HepG2 (cell line): ENCODE data around the gene TSKU. TPM values are rescaled to one million over a fixed set of nuclear protein-coding genes. Genes with fewer than 3 reads are reported as not detected.

Experiments
- ATM ChIP-seq: fragments of 450-650 bp; IDR thresholded peaks from 2 replicates; pipeline ENCODE4 v1.7.1; 2017; ENCODE audit warnings: mild to moderate bottlenecking, borderline replicate concordance
- CREB1 ChIP-seq, 2 experiments: fragments of 450-650 bp in 1 of 2; IDR thresholded peaks; 2 replicates each; pipeline ENCODE4 v1.6.1; 2016 to 2017; ENCODE audit warnings: control low read depth in 1 of 2, mild to moderate bottlenecking in 1 of 2, missing compliant biosample characterization in 1 of 2, missing genetic modification characterization in 1 of 2
- DNMT3B ChIP-seq: conservative IDR thresholded peaks from 2 replicates; pipeline ENCODE4 v1.6.1; 2016; ENCODE audit warnings: missing biosample characterization, control low read depth
- DR1 ChIP-seq: sonication (generic); formaldehyde crosslinking; IDR thresholded peaks from 2 replicates; pipeline ENCODE4 v1.8.0; 2021; ENCODE audit warnings: mild to moderate bottlenecking, missing genetic modification reagents, inconsistent platforms
- HNF1A ChIP-seq, 2 experiments: sonication (generic) in 1 of 2; formaldehyde crosslinking in 1 of 2; IDR thresholded peaks; 2 replicates each; pipeline versions ENCODE4 v1.4.0 to v1.6.1; 2016 to 2020; ENCODE audit warnings: borderline replicate concordance in 1 of 2, low read depth in 1 of 2, mild to moderate bottlenecking in 1 of 2, missing genetic modification reagents in 1 of 2
- HNRNPK ChIP-seq: fragments of 200-400 bp; formaldehyde crosslinking; IDR thresholded peaks from 2 replicates; pipeline ENCODE4 v1.6.1; 2018; ENCODE audit warnings: low read length, low read depth, moderate library complexity, mild to moderate bottlenecking; ENCODE audit not compliant: poor library complexity, severe bottlenecking
- HOXD1 ChIP-seq: sonication (generic); formaldehyde crosslinking; IDR thresholded peaks from 2 replicates; pipeline ENCODE4 v1.5.0; 2020; ENCODE audit warnings: missing genetic modification reagents
- MEIS1 ChIP-seq: sonication (generic); formaldehyde crosslinking; IDR thresholded peaks from 2 replicates; pipeline ENCODE4 v1.9.0; 2021; ENCODE audit warnings: mild to moderate bottlenecking, missing genetic modification reagents, moderate library complexity, borderline replicate concordance
- MYC ChIP-seq: sonication (generic); formaldehyde crosslinking; IDR thresholded peaks from 2 replicates; pipeline ENCODE4 v1.9.0; 2021; ENCODE audit warnings: missing genetic modification reagents, borderline replicate concordance
- SKI ChIP-seq: fragments of 450-650 bp; IDR thresholded peaks from one replicate; pipeline ENCODE4 v1.6.1; 2018; ENCODE audit warnings: mild to moderate bottlenecking; ENCODE audit not compliant: partially characterized antibody
- ZBTB25 ChIP-seq: IDR thresholded peaks from 2 replicates; pipeline ENCODE4 v1.6.1; 2018; ENCODE audit warnings: missing genetic modification reagents
- ZNF207 ChIP-seq: fragments of 450-650 bp; IDR thresholded peaks from 2 replicates; pipeline ENCODE4 v1.6.1; 2016; ENCODE audit warnings: antibody characterized with exemption, borderline replicate concordance
- ZNF263 ChIP-seq: sonication (generic); formaldehyde crosslinking; IDR thresholded peaks from 2 replicates; pipeline ENCODE4 v1.4.0; 2020; ENCODE audit warnings: missing genetic modification reagents
- ZNF317 ChIP-seq: sonication (generic); formaldehyde crosslinking; IDR thresholded peaks from 2 replicates; pipeline ENCODE4 v1.5.0; 2020; ENCODE audit warnings: mild to moderate bottlenecking, missing genetic modification reagents
- ZNF503 ChIP-seq: sonication (generic); formaldehyde crosslinking; IDR thresholded peaks from 2 replicates; pipeline ENCODE4 v1.4.0; 2020; ENCODE audit warnings: missing genetic modification reagents
- ZNF740 ChIP-seq: sonication (generic); formaldehyde crosslinking; IDR thresholded peaks from 2 replicates; pipeline ENCODE4 v1.4.0; 2020; ENCODE audit warnings: missing genetic modification reagents
- polyA plus RNA-seq, 8 experiments: library from polyadenylated mRNA; depleted of rRNA in 3 of 8; stranded (reverse) in 7 of 8; unstranded in 1 of 8; fragments of >200 nt; fragmentation: Illumina TruSeq in 4 of 8; extraction: Trizol in 4 of 8; gene quantifications; 2 replicates each; pipeline versions ENCODE4 v1.2.1 to v1.2.3, GENCODE V29; 2011 to 2016; ENCODE audit warnings: low read depth in 4 of 8, missing spikeins in 1 of 8, mixed read lengths in 1 of 8; ENCODE audit not compliant: insufficient read depth in 1 of 8
- total RNA-seq, 5 experiments: library from RNA; depleted of rRNA; stranded (reverse); fragments of >200 nt; fragmentation: Illumina TruSeq; extraction: Trizol; gene quantifications; 2 replicates each; pipeline ENCODE4 v1.2.3, GENCODE V29; 2016; ENCODE audit warnings: low read depth in 1 of 5

Gene TSKU
- total and polyA plus RNA-seq, 2 of the 13 experiments (the other 11 are each of a cell fraction or from before 2014, with no cell fraction given) = 20.3 to 21.4 TPM

- peak; percentile 59; the same call in 1 of the 2 replicates for TF ChIP-seq ZNF503 (CRISPR knock-in tag)
- no peak for TF ChIP-seq CREB1 (IDR thresholded peaks at IDR 0.05)
- TF ChIP-seq CREB1 (CRISPR knock-in tag; IDR thresholded peaks at IDR 0.05) = no peak
- TF ChIP-seq DNMT3B (CRISPR knock-in tag) = peak; percentile 52; the same call in 1 of the 2 replicates
- no peak for TF ChIP-seq ZNF207
- no peak for TF ChIP-seq HNF1A (IDR thresholded peaks at IDR 0.05; ENCODE audit: low read depth)
- 0 out of 2 replicates have a peak, but pooled peaks have one; percentile 53 for TF ChIP-seq HNF1A (CRISPR knock-in tag; IDR thresholded peaks at IDR 0.05; ENCODE audit: borderline replicate concordance)
- TF ChIP-seq ZNF263 = no peak
- 0 out of 2 replicates have a peak, but pooled peaks have one; percentile 78 for TF ChIP-seq ZNF740 (CRISPR knock-in tag)
- peak; percentile 56 for TF ChIP-seq HNRNPK
- TF ChIP-seq MYC = 0 out of 2 replicates have a peak, but pooled peaks have one; percentile 47
- TF ChIP-seq SKI = no peak
- 0 out of 2 replicates have a peak, but pooled peaks have one; percentile 41 for TF ChIP-seq DR1 (CRISPR knock-in tag)
- no peak for TF ChIP-seq ATM
- TF ChIP-seq HOXD1 (CRISPR knock-in tag) = no peak
- TF ChIP-seq MEIS1 (CRISPR knock-in tag) = 0 out of 2 replicates have a peak, but pooled peaks have one; percentile 28
- no peak for TF ChIP-seq ZNF317 (CRISPR knock-in tag)
- peak; percentile 69; the same call in 1 of the 2 replicates for TF ChIP-seq ZBTB25
These were observed 999 bp downstream of the TSKU start (continued) for GRCh38 chr11:76783896-76784813.
